Loucy (cell line): Measurements from ENCODE around the gene RAD51B.

Experiments used
- H2AFZ ChIP-seq: fragments of 200-600 bp; sonication (generic); 2 replicates; pipeline ENCODE4 v1.6.0; 2016; ENCODE audit warnings: antibody characterized with exemption, mild to moderate bottlenecking, low read length, moderate library complexity
- H3F3A ChIP-seq: fragments of 200-600 bp; 2 replicates; pipeline ENCODE4 v1.6.0; 2016; ENCODE audit warnings: antibody characterized with exemption, low read depth, mild to moderate bottlenecking
- H3K27me3 ChIP-seq: fragments of 200-600 bp; sonication (generic); 2 replicates; pipeline ENCODE4 v1.6.1; 2014; ENCODE audit warnings: low read length, mild to moderate bottlenecking; ENCODE audit not compliant: insufficient read depth, poor library complexity, severe bottlenecking
- H3K36me3 ChIP-seq: fragments of 200-600 bp; sonication (generic); 2 replicates; pipeline ENCODE4 v1.6.1; 2016; ENCODE audit warnings: low read length; ENCODE audit not compliant: insufficient read depth
- H3K4me1 ChIP-seq: fragments of 200-600 bp; sonication (generic); 2 replicates; pipeline ENCODE4 v1.5.1; 2014; ENCODE audit warnings: low read length, mild to moderate bottlenecking; ENCODE audit not compliant: insufficient read depth, poor library complexity, severe bottlenecking
- H3K4me2 ChIP-seq: fragments of 200-600 bp; sonication (generic); 2 replicates; pipeline ENCODE4 v1.6.0; 2014; ENCODE audit warnings: antibody characterized with exemption, low read length, low read depth, mild to moderate bottlenecking; ENCODE audit not compliant: poor library complexity, severe bottlenecking
- H3K4me3 ChIP-seq: fragments of 200-600 bp; sonication (generic); 2 replicates; pipeline ENCODE4 v1.5.1; 2014; ENCODE audit warnings: low read length, mild to moderate bottlenecking, mixed read lengths; ENCODE audit not compliant: poor library complexity, severe bottlenecking
- H3K79me2 ChIP-seq: fragments of 200-600 bp; sonication (generic); 2 replicates; pipeline ENCODE4 v1.6.1; 2014; ENCODE audit warnings: low read length; ENCODE audit not compliant: insufficient read depth
- H3K9ac ChIP-seq: fragments of 200-600 bp; sonication (generic); 2 replicates; pipeline ENCODE4 v1.6.0; 2014; ENCODE audit warnings: mild to moderate bottlenecking, low read depth, low read length, moderate library complexity; ENCODE audit not compliant: poor library complexity, severe bottlenecking
- H3K9me2 ChIP-seq: fragments of 200-600 bp; sonication (generic); replicated peaks from 2 replicates; pipeline ENCODE4 v1.6.1; 2016; ENCODE audit warnings: low read depth, low read length, mixed read lengths
- H3K9me3 ChIP-seq: fragments of 200-600 bp; sonication (generic); 2 replicates; pipeline ENCODE4 v1.6.1; 2014; ENCODE audit warnings: mild to moderate bottlenecking, antibody characterized with exemption, low read length, low read depth; ENCODE audit not compliant: insufficient read depth
- H4K20me1 ChIP-seq: fragments of 200-600 bp; sonication (generic); 2 replicates; pipeline ENCODE4 v1.6.0; 2014; ENCODE audit warnings: antibody characterized with exemption, low read length, mild to moderate bottlenecking; ENCODE audit not compliant: insufficient read depth, poor library complexity, severe bottlenecking
- EZH2phosphoT487 ChIP-seq: fragments of 200-600 bp; IDR thresholded peaks from 2 replicates; pipeline ENCODE4 v1.6.1; 2018; ENCODE audit warnings: antibody characterized with exemption, mild to moderate bottlenecking, moderate library complexity, borderline replicate concordance
- TF ChIP-seq, protein P1 (sequence below): fragments of 200-600 bp; sonication (generic); conservative IDR thresholded peaks from 2 replicates; pipeline ENCODE4 v1.5.1; 2014; ENCODE audit warnings: mild to moderate bottlenecking, antibody characterized with exemption, low read length

Gene RAD51B

GRCh38 chr14:68343534-68344118, 524.0 kb downstream of the RAD51B start:
- TF ChIP-seq EZH2phosphoT487, result no peak
- TF ChIP-seq, protein P1, sequence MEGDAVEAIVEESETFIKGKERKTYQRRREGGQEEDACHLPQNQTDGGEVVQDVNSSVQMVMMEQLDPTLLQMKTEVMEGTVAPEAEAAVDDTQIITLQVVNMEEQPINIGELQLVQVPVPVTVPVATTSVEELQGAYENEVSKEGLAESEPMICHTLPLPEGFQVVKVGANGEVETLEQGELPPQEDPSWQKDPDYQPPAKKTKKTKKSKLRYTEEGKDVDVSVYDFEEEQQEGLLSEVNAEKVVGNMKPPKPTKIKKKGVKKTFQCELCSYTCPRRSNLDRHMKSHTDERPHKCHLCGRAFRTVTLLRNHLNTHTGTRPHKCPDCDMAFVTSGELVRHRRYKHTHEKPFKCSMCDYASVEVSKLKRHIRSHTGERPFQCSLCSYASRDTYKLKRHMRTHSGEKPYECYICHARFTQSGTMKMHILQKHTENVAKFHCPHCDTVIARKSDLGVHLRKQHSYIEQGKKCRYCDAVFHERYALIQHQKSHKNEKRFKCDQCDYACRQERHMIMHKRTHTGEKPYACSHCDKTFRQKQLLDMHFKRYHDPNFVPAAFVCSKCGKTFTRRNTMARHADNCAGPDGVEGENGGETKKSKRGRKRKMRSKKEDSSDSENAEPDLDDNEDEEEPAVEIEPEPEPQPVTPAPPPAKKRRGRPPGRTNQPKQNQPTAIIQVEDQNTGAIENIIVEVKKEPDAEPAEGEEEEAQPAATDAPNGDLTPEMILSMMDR, result no peak
- Histone ChIP-seq H3K9ac (peak overlapping the region; percentile 3), H3F3A (no peaks in the 10 kb centered on the region), H3K4me1 (peaks cover 23% of the 10 kb centered on the region), H3K4me3 (no peak overlapping the region), H3K27me3 (no peaks in the 10 kb centered on the region), H3K4me2 (no peak overlapping the region), H4K20me1 (no peaks in the 10 kb centered on the region), H3K79me2 (no peaks in the 10 kb centered on the region), H2AFZ (no peak overlapping the region), H3K9me2 (no peaks in the 10 kb centered on the region), H3K36me3 (no peaks in the 10 kb centered on the region), H3K9me3 (no peaks in the 10 kb centered on the region; the same call in 1 of the 2 replicates)

GRCh38 chr14:68345738-68346137, 526.2 kb downstream of the RAD51B start:
- no peaks in the 10 kb centered on the region for H3K9me2 ChIP-seq
- H3K36me3 ChIP-seq, result no peaks in the 10 kb centered on the region
- H2AFZ ChIP-seq, result no peak overlapping the region
- no peaks in the 10 kb centered on the region; the same call in 1 of the 2 replicates for H3K9me3 ChIP-seq
- TF ChIP-seq, protein P1, result no peak
- no peak for TF ChIP-seq EZH2phosphoT487
- H3K79me2 ChIP-seq, result no peaks in the 10 kb centered on the region
- H3K4me3 ChIP-seq, result no peak overlapping the region
- no peak overlapping the region for H3K9ac ChIP-seq
- H3K4me1 ChIP-seq, result peaks cover 27% of the 10 kb centered on the region
- no peaks in the 10 kb centered on the region for H3F3A ChIP-seq
- no peaks in the 10 kb centered on the region for H3K27me3 ChIP-seq
- H4K20me1 ChIP-seq, result no peaks in the 10 kb centered on the region
- H3K4me2 ChIP-seq, result no peak overlapping the region

- H3K36me3 ChIP-seq, result no peaks in the 10 kb centered on the region
- no peaks in the 10 kb centered on the region for H3K27me3 ChIP-seq
- H2AFZ ChIP-seq, result no peak overlapping the region
- no peaks in the 10 kb centered on the region for H3F3A ChIP-seq
- no peaks in the 10 kb centered on the region for H4K20me1 ChIP-seq
- no peaks in the 10 kb centered on the region for H3K79me2 ChIP-seq
- H3K4me2 ChIP-seq, result no peak overlapping the region
- peaks cover 21% of the 10 kb centered on the region for H3K4me1 ChIP-seq
- H3K4me3 ChIP-seq, result no peak overlapping the region
- no peaks in the 10 kb centered on the region for H3K9me2 ChIP-seq
- TF ChIP-seq, protein P1, result no peak
- TF ChIP-seq EZH2phosphoT487, result no peak
- H3K9ac ChIP-seq, result no peak overlapping the region
- H3K9me3 ChIP-seq, result no peaks in the 10 kb centered on the region; the same call in 1 of the 2 replicates
Measured at GRCh38 chr14:68346556-68347343, 527.2 kb downstream of the RAD51B start.
